Superior temporal gyrus (tissue), 1 donor: Measurements from ENCODE around the gene PALLD.

Experiments
- DNase-seq: peaks from one replicate; pipeline ENCODE4 v3.0.0-alpha.2; 2016; ENCODE audit errors: extremely low spot score

The PALLD gene

DNA sequence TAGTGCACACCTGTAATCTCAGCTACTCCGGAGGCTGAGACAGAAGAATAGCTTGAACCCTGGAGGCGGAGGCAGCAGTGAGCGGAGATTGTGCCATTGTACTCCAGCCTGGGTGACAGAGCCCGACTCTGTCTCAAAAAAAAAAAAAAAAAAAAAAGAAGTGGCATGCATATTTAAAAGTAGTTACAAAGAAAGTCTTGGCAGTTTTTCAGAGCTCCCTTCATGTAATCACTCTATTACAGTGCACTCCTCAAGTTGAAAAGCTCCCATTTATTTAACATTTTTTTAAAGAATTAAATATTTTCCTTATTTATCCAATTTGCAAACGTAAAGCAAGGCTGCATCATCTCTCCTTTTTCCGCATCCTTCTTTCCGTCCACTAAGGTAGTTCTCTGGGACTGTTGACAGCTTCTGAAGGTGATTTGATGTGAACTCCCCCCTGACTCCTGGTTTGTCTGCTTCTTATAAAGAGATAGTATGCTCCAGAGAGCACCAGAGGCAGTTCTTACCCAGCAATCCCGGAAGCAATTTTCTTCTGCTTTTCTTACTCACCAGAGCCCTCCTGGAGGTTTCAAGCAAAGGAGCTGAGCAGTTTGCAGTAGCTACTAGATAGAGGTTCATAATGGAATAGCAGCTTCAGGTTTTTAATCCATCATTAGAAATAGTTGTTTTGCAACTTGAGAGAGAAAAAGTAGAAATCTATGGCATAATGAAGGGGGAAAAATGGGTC lies 151.0 kb downstream of the PALLD start:
- no peak for DNase-seq

DNA sequence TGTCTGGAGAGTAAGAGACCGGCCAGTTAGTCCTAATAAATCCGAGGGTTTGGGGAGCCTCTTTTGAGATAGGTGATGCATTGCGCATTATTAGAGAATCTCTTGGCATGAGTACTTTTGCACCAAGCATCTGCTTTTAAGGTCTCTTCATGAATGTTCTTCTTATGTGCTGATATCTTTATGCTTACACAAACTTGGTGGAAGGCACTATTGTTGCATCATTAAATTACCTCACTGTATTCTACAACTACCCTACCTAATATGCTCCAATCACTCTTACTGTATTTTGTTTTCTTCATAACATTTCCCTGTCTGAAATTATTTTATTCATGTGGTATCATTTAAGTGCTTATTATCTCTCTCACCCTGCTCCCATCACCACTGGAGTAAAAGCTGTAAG lies 151.6 kb downstream of the PALLD start:
- DNase-seq: no peak

GRCh38 chr4:168648929-168649328 lies 152.1 kb downstream of the PALLD start:
- no peak for DNase-seq

- no peak for DNase-seq
These were observed 154.5 kb downstream of the PALLD start for GRCh38 chr4:168651374-168651773.

- no peak for DNase-seq
These were observed 155.0 kb downstream of the PALLD start for GRCh38 chr4:168651864-168652263.

GRCh38 chr4:168652755-168653154 lies 155.9 kb downstream of the PALLD start:
- no peak for DNase-seq

DNA sequence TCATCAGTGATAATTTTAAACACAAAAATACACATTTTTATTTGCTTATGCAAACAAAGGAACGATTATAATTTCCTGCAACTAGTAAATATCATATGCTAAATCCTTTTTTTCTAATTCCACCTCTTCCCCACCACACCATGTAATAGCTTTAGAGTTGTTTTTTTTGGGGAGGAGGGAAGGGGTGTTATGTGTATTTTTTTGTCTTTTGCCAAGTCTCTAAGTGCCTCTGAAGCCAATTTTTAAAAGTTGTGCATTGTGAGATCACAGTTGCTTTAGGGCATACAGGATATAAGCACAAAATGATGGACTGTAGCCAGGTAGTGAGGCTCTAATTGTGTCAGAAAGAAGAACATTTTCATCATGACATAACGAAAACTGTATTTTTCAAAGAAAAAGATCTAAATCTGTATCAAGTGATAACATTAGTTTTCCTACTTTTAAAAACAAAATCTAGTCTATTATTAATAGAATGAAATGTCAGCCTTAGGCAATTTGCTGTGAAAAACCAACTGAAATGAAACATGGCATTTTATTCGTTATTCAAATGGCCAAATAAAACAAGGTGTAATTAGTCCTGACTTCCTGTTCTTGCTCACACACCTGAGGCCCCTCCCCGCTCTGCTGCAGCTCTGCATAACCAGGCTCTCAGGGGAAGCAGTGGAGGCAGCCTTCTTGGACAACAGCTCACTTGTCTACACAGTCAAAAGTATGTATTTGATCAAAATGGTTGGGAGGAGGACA lies 157.4 kb downstream of the PALLD start:
- no peak for DNase-seq

DNA sequence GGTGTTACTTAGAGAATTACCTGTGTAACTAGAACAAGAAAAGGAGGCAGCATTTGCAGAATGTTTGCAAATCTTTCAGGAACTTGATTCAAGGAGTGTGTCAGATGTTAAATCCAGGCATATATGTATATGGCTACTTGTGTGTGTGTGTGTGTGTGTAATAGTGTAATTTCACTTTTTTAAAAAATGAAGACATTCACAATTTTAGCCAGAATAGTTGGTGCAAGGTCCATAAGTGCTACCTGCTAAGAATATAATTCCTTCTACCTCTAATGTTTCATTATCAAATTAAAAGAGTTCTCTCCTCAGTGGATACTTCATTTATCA lies 158.0 kb downstream of the PALLD start:
- DNase-seq: no peak

DNA sequence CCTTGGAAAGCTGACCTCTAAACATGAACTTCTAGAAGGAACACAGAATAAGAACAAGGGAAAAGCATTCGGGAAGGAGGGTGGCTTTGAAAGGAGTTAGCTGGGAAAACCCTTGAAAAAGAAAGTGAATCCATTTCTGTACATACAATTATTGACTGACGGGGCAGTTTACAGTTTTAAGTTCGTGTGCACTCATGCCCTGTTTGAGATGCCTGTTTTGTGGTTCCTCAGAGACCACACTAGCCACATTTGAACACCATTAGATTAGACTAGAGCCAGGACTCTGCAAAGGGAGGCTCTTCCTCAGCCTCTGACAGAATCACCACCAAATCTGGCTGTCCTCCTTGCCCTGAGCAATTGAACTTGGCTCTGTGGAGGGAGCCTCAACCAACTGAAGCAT lies 158.3 kb downstream of the PALLD start:
- DNase-seq: no peak

DNA sequence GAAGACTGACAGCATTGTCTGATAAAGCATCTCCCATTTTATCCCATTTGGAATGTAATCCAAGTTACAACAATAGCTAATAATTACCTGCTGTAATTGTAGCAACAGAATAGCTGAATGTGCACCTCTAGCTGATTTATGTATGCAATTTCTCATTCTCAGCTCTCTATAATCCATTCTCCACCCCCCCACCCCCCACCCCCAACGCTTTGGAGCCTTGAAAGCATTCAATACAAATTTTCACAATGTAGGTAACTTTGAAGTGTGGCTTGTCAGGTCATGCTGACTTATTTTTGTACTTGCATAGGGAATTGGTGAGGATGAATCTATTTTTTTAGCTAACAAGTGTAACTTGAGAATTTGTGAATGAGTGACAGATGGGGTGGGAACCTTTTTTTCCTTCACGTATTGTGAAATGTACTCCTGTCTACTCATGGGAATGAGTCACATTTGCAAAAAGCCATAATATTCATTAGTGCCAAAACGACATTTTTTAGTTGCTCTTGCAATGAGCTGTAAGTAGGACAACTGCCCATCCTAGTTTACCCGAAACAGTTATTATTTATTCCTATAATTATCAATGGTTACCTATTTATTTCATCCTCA lies 159.3 kb downstream of the PALLD start:
- no peak for DNase-seq

- DNase-seq: no peak
These were observed 160.2 kb downstream of the PALLD start for GRCh38 chr4:168656946-168657473.

DNA sequence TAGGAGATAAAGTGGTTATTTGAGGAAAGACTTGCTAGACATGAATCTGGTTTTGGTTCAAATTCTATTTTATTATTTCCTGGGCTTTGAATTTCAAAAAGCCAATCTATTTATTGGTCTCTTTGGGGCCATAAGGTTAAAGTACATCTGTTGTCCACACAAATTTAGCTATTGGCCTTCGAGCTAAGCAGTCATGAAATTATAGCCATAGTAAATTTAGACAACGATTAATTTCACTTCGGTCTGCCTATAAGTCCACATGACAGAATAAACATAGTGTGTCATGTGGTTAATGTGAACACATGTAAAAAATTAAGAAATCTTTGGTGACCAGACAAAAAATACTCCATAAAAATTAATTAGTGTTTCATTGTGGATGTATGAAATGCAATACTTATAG lies 161.9 kb downstream of the PALLD start:
- DNase-seq: no peak

GRCh38 chr4:168659741-168660465 lies 163.1 kb downstream of the PALLD start:
- DNase-seq: no peak

- DNase-seq: no peak
These were observed 165.6 kb downstream of the PALLD start for GRCh38 chr4:168662297-168662984.

DNA sequence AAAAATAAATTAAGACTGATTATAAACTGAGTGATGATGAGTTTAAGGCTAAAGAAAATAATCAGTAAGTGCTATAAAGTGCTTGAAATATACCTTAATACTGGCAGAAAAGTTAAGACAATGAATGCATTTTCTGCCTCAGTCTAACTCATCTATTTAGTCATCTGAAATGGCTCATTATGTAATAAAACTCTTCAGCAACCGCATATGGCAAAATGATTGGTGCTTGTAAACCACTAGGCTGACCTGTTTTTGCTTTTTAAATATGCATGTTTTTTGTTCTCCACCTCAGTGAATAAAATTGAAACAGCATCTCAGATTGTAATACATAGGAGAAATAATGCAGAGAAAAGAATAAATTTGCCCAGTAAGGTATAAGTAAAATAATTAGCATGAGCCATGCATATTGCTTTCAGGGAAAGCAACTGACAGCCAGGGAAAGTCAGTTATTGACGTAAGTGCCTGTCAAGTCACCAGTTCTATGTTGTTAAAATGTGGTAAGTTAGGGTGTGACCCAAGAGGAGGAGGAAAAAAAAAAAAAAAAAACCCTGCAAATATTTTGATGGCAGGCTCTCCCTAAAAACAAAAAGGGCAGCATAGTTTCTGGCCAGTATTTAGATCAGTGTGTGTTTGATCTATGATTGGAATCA lies 167.5 kb downstream of the PALLD start:
- no peak for DNase-seq

DNA sequence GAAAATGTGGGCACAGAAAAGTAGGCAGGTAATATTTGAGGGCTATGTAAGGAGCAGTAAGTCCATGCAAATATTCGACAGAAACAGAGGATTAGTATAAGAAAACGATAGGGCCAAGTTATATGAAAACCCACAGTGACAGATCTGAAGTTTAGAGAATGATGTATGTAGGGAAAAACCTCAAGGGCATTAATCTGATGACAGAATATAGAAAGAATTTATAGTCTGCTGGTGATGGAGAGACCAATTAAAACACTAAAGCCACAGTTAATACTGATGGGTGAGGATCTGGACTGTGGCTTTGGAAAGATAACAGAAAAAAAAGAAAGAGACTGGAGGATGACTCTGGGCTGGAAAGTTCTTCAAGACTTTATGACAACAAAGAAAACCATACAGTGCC lies 169.7 kb downstream of the PALLD start:
- DNase-seq: no peak

DNA sequence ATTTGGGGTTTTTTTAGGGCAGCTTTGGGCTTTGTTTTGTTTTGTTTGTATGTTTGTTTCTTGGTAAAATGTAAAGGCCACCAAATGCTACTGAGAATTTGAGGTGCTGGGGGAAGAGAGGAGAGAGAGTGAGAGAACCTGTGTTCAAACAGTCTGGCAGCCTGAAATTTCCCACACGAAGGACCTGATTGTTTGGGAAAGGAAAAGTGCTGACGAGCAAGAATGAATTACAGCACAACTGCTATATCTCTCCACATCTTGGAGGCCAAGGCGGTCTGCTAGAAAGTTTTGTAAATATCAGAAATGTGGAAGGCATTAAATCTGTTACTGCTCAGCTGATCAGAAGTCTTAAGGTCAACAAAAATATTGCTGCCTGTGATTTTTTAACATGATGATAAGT lies 170.5 kb downstream of the PALLD start:
- DNase-seq: no peak

DNA sequence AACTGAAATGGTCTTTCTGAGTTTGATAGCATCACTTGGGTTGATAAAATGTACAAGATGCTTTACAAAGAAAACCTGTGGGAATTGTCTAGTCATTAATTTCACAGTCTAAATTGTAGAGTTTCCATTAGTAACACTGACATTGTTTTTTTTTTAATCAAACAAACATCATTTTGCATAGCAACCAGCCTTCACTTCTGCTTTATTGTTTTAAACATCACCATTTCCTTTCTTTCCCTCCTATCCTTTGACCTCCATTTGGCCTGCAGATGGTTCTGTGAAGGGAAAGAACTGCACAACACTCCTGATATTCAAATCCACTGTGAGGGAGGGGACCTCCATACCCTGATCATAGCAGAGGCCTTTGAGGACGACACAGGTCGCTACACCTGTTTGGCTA lies 171.1 kb downstream of the PALLD start:
- DNase-seq: no peak

GRCh38 chr4:168673476-168673875 lies 176.6 kb downstream of the PALLD start:
- no peak for DNase-seq

DNA sequence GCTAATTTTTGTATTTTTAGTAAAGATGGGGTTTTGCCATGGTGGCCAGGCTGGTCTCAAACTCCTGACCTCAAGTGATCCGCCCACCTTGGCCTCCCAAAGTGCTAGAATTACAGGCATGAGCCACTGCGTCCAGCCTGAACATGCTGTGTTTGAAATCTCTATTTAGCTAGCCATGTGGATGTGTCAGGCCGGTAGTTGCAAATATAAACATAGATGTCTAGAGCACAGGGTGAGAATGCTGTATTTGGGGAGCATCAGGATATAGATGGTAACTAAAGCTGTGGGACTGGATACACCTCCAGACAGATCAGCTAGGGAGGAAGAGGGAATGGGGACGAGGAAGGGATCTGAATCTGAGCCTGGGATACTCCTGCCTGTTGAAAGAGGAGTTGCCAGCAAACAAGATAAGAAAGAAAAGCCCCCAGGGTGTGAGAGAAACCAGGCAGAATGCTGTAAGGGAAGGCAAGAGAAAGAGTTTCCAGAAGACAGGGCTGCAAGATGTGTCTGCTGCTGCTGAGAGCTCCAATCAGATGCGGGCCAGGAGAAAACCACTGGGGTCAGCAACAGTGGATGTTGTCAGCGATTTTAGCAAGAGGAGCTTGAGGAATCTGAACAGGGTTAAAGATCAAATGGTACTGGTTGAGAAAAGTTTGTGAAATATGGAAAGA lies 177.4 kb downstream of the PALLD start:
- DNase-seq: no peak

GRCh38 chr4:168674866-168675265 lies 178.0 kb downstream of the PALLD start:
- no peak for DNase-seq
